ENCODE data around the gene KIF6.

Gene KIF6

GRCh38 chr6:39347206-39347605, 378.0 kb downstream of the KIF6 start:
- peak; percentile 67 for DNase-seq (ENCODE audit: low spot score)

DNA sequence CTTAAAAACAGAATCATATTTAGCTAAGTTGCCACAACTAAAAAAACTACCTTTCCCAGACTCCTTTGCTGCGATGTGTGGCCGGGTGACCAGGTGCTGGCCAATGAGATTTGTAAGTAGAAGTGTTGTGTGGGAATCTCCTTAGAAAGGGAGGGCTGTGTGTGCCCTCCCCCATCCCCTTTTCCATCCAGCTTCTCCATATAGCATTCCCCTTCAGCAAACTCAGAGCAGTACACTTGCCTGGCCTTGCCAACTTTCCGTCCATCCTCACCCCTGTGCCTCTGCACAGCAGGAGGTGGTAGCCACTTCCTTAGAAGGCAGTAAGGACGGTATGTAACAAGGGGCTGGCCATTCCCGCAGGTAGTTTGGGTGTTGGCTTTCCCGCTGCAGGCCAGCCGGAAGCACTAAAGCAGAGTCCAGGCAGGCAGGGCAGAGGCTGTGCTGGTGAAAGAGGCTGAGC, 380.4 kb downstream of the KIF6 start:
- DNase-seq (ENCODE audit: low spot score), result no peak

- DNase-seq (ENCODE audit: low spot score), result no peak
Observed at GRCh38 chr6:39343396-39343870, 381.8 kb downstream of the KIF6 start.

DNA sequence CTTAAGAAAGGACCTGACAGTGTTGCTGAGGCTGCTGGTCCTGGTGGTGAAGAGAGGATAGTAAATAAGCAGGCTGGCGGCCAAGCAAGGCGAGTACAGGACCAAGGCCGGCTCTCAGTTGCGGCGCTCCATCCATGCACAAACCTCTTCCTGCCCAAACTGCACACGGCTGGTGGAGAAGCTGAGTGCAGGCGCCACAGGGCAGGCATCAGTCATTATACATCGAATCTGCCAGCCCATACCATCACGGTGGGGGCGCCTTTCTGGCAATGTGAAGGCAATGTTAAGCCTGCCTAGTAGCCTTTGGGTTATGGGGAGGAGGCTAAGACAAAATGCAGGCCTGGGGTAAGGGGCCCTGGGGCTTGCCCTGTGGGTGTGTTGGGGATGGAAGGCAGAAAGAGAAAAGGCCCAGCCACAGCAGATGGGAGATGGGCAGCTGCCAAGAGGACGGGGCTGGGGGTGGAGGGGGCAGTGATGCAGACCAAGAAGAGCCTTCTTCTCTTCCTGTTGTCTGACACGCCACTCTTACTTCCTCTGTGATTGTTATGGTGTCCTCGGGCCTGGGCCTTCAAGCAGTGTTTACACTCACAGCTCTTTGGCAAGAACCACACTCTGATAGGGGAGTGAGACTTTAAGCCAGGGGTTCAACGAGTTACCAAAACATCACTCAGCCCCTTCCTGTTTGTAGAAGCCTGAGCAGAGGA, 382.4 kb downstream of the KIF6 start:
- no peak for DNase-seq (ENCODE audit: low spot score)

- DNase-seq (ENCODE audit: low spot score), result no peak
Observed at GRCh38 chr6:39341937-39342336, 383.3 kb downstream of the KIF6 start.

GRCh38 chr6:39341352-39341751, 383.9 kb downstream of the KIF6 start:
- no peak for DNase-seq (ENCODE audit: low spot score)

- no peak for DNase-seq (ENCODE audit: low spot score)
Observed at GRCh38 chr6:39339868-39340550, 385.2 kb downstream of the KIF6 start.

DNA sequence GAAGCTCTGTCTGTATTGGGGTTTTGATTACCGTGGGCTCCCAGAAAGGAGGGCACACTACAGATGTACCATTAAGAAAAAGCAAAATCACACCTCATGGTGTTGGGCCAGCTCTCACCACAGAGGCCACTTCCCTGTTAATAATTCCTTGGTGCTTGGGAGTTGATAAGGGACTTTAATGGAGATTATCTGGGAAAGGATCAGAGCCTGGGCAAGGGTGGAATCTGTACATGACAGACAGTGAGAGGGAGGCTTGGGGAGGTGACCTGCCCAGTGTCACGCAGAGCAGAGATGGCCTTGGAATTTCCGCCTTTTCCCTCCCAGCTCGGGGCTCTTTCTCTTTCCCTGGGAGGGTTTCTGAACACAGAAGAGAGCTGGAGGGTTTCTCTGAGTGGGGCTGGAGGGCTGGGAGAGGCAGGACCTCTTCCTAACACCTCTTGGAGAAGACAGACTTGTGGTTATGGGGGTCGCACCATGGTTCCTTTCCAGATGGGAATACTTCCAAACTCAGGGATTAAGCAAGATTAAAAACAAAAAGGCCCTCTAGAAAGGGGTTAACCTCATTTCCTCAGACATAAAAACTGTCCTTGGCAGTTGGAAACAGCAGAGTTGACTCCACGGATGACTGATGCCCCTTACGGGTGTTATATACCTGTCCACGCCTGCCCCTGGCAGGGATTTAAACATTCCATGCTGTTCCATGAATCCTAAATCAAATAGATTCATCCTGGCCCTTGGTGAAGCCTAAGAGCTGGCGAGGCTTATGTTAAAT, 385.9 kb downstream of the KIF6 start:
- no peak for DNase-seq (ENCODE audit: low spot score)

- DNase-seq (ENCODE audit: low spot score), result no peak
Observed at GRCh38 chr6:39338397-39338796, 386.8 kb downstream of the KIF6 start.

DNA sequence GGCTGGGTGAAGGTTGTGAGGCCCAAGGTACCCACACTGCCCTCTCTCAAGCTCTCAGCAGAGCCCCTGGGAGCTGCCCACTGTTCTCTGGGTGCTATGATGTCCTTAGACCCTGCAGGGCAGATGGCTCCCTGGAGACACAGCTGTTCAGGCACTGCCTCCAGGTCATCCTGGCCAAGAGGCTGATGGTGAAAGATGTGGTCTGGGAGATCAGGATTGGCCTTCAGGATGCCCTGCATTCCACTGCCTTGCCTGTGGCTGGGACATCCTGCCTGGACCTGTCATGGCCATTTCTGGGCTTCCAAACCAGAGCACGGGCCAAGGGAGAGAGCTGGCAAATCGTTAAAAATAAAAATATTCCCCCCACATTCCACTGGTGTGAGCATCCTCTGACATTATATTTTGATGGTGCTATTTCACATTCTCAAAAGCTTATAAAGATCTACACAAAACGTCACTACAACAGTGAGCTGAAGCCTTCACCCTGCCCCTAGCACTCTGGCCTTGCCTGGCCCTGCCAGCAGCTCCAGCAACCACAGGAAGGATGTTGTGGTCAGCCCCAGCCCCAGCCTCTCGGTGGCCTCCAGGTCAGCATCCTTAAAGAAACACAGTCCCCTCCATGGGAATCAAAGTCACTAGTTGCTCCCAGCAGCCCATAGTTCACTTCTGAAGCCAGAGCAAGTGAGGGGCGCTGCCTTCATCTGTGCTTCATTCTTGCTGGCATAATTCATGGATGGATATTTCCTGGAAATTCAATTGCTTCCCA, 389.2 kb downstream of the KIF6 start:
- no peak for DNase-seq (ENCODE audit: low spot score)

DNA sequence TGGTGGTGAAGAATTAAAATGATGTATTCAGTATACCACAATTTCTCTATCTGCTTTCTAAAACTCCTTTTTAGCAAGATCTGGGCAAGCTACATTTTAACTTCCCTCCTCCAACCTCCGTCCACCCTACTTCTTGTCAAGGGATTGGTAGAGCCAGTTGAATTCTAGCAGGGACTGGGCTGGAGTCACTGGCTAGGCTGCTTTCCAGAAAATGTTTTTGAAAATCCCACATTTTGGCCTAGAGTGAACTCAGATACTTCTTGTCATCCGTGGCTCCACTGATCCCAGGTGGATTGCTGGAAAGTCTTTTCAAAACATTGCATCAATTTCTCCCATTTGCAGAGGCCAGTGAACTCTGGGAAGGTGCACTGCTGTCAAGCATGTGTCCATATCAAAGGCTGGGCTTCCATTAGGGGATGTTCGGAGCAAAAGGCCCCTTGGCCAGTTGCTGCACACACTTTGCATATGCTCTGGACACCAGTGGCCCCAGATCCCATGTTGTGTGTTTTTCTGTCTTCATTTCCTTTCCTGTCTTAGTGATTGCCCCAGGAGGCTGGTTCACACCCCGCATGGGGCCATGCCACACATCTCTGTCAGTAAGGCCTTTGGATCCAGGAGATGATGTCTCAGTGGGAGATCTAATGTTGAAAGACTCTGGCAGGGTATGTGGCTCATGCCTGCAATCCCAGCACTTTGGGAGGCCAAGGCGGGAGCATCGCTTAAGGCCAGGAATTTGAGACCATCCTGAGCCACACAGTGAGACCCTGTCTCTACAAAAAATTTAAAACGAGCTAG, 391.4 kb downstream of the KIF6 start:
- DNase-seq (ENCODE audit: low spot score), result no peak

DNA sequence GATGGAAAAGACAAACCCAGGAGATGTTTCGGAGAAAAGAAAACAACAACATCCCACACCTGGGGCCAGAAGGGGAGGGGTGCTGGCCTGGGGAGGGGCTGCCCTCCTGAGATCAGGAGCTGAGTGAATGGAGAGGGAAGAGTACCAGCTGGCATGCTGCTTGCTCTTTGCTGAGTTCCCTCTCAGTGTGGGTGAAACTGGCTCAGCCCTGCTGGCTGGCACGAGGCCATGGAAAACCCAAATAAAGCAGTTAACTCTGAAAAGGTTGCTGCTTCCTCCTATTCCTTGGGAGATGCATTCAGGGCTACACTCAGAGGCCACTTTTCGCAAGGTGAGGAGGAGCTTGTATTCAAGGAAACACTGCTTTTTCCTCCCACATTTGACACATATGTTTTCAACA, 394.7 kb downstream of the KIF6 start:
- no peak for DNase-seq (ENCODE audit: low spot score)

GRCh38 chr6:39330057-39330456, 395.2 kb downstream of the KIF6 start:
- DNase-seq (ENCODE audit: low spot score), result no peak

DNA sequence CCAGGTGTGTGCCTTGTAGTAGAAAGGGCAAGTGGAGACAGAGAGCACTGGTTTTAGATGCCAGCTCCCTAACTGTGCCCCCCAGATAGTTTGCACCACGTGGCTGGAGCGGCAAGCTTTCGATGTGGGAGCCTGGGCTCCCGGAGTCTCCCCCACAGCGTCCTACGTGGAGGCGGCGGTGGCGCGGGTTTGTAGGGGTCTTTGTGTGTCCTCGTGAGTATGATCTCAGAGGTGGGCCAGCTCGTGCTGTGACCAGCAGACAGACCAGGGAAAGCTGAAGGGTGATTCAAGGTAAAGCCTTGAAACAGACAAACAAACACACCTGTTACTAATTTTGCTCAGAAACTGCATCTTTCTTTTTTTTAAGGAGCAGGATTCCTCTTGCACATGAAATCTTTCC, 397.1 kb downstream of the KIF6 start:
- no peak for DNase-seq (ENCODE audit: low spot score)

- no peak for DNase-seq (ENCODE audit: low spot score)
Observed at GRCh38 chr6:39327507-39327906, 397.7 kb downstream of the KIF6 start.

- no peak for DNase-seq (ENCODE audit: low spot score)
Observed at GRCh38 chr6:39322306-39322850, 402.8 kb downstream of the KIF6 start, which contains the start of gene KCNK16. Gene KCNK16, minus strand, starts transcription at chr6:39322702. Its CDS starts 162 bp downstream, at chr6:39322540.

- DNase-seq (ENCODE audit: low spot score), result no peak
Observed at GRCh38 chr6:39321761-39322160, 403.4 kb downstream of the KIF6 start.

GRCh38 chr6:39320363-39320984, 404.7 kb downstream of the KIF6 start:
- DNase-seq (ENCODE audit: low spot score), result no peak

DNA sequence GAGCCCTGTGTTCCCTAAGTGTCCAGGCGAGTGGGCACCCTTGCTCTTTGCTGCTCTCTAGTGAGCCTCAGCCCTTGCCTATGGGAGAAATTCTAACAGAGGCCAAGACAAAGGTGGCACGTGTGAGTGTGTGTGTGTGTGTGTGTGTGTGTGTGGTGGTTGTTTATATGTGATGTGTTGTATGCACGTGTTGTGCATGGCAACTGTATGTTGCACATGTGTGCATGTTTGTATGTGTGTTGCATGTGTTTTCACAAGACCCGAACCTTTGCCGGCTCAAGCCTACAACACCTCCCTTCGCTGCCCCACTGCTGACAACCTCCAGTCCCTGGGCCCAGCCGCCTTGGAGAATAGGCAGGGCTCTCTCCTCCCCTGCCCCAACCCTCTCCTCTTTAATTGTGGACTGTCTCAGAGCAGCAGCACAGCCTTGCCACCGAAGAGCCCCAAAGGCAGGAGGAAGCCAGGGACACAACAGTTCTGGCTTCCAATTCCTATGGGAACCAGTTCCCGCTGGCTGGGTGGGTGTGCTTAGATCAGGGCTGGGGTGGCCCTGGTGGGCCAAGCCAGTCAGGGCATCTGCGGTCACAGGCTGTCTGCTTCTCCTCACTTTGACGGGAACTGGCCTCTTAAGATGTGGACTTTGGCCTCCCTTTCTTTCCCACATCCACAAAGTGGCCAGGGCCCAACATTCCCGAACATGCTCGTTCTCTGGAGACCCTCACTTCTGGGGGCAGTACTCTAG, 405.4 kb downstream of the KIF6 start:
- no peak for DNase-seq (ENCODE audit: low spot score)

- DNase-seq (ENCODE audit: low spot score), result no peak
Observed at GRCh38 chr6:39317256-39317655, 408.0 kb downstream of the KIF6 start.

All from kidney tubule cell (primary cell).